Measurements from ENCODE around the gene NAA10.

Gene NAA10

GRCh38 chrX:153908219-153908860, 26.5 kb downstream of the NAA10 start:
- DNase-seq: no peak

GRCh38 chrX:153907456-153907855, 27.4 kb downstream of the NAA10 start:
- DNase-seq: no peak

- DNase-seq: no peak
Observed at GRCh38 chrX:153906126-153906917, 28.5 kb downstream of the NAA10 start.

- DNase-seq: no peak
Observed at GRCh38 chrX:153905481-153906095, 29.2 kb downstream of the NAA10 start.

- peak in 1 of 2 experiments; percentile 7 for DNase-seq
Observed at GRCh38 chrX:153903991-153904957, 30.6 kb downstream of the NAA10 start, which contains the start of gene AVPR2. Gene AVPR2 (plus strand): TSS chrX:153904673. CDS start chrX:153905146, 473 bp downstream.

DNA sequence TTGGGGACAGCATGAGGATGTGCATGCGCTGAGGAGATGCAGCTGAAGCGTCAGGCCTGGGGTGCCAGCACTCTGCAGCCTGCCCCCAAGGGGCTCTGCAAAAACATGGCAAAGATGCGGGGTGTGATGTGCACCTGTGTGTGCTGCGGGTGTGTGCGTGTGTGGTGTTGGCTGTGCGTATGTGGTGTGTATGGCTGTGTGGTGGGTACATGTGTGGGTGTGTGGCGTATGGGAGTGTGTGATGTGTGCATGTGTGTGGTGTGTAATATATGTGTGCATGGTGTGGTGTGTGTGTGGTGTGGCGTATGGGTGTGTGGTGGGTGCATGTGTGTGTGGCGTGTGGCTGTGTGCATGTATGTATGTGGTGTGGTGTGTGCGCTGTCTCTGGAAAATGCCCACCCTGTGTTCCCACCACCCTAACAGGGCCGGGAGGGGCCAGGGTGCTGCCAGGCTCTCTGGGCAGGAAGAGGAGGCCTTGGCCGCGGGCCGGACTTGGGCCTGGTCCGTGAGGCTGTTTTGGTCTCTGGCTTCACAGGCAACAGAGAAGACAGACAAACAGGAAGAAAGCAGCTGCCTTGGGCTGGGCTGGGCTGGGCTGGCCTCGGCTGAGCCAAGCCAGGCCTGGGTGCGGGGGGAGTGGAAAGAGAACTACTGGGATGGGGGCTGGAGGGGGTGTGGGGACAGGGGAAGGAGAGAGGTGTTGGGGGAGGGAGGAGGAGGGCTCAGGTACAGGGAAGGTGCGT, 31.4 kb downstream of the NAA10 start:
- no peak for DNase-seq

DNA sequence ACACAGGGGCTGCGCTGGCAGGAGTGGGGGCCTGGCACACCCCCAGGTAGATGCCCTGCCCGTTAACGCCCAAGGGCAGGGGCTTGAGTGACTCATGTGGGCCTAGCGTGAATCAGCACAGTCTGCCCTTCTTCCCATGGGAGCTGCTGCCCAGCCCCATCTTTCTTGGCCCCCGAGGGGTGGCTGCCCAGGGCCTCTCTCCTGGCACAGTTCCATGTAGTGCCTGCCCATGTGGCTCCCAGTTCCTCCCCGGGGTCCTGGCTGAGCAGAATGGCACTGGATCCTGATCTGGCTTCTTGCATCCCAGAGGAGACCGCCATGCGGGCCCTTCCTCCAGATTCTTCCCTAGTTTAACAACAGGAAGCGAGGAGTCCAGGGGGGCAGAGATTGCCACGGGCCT, 32.5 kb downstream of the NAA10 start:
- no peak for DNase-seq

DNA sequence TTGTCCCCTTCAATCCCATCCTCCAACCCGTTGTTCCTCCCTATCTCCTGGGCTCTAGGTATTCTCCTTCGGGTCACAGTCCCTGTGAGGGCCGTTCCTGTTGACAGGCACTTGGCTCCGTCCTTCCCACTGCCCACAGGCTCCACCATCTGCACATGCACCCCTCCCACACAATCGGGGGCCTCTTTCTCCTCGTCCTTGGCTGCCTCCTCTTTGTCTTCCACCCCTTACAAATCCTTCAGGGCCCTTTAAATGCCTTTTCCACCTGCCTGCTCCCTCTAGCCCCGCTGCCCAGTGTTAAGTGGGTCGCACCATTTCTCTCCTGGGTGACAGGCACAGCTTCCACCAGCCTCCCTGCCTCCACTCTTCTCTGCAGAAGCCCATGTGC, 33.1 kb downstream of the NAA10 start:
- no peak for DNase-seq

DNA sequence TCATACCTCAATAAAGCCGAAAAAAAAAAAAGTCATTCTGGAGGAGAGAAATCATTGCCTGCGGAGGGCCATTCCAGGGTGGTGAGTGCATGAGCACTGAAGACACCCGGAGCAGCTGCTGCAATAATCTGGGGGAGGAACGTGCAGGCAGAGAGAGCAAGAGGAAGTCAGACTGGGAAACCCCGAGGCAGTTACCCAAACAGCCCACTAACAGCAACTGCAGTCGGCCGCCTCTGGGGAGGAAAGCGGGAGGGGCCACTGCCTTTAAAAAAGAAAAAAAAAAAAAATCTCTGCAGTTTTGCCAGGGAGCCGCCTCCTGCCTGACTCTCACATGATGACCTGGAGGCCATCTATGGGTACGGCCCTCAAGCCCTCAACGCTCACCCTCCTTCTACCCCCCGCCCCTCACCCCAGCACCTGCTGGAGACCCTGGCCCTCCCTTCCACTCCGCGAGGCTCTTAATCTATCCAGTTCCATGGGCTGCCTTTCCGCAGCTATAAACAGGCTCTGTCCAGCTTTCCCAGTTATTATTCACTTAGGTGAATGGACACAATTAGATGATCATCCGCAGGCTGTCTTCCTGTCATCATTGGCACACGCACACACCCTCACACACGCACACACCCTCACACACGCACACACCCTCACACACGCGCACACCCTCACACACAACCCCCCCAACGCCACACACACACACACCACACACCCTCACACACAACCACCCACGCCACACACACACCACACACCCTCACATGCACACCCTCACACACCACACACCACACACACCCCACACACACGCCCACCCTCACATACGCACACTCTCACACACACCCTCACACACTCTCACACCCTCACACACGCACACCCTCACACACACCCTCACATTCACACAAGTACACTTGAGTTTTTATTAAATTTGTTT, 33.7 kb downstream of the NAA10 start:
- peak; percentile 50 to 60 for DNase-seq

DNA sequence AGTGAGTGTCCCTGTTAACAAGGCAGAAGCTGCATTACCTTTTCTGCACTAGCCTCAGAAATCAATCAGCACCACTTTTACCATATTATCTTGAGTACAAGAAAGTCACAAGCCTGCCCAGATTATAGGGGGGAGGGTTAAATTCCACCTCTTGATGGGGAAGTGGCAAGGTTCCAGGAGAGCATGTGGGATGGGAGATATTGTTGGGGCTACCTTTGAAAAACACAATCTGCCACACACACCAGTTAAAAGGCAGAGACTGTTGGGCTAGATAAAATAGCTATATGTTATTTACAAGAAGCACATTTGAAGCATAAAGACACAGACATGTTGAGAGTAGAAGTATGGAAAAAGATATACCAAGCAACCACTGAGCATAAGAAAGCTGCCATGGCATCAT, 36.9 kb downstream of the NAA10 start:
- DNase-seq: no peak

- DNase-seq: no peak
Observed at GRCh38 chrX:153889123-153889522, 45.7 kb downstream of the NAA10 start.

GRCh38 chrX:153888344-153888743, 46.5 kb downstream of the NAA10 start:
- DNase-seq: no peak

DNA sequence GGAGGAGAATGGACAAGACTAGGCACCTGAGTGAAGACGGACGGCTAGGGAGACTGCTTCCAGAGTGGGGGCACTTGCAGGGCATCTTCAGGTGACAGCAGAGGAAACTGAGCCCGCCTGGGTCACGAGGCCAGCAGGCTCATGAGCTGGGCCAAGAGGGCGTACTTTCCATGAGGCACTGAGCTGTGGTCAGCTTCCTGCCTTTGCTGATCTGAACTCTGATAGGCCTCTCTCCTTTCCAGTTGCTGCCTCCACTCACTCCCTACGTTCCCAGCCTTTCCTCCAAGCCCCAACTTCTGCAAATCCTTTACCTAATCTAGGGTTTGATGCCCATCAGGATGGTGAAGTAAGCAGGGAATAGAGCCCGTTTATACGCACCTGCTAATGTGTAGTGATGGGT, 47.5 kb downstream of the NAA10 start:
- DNase-seq: no peak

GRCh38 chrX:153886915-153887314, 47.9 kb downstream of the NAA10 start:
- no peak for DNase-seq

- DNase-seq: peak; percentile 24 to 29
Observed at GRCh38 chrX:153885968-153886903, 48.6 kb downstream of the NAA10 start, which contains the start of gene L1CAM. Gene L1CAM (minus strand): TSS chrX:153886173. CDS start chrX:153875836, 10,337 bp downstream.

- DNase-seq: no peak
Observed at GRCh38 chrX:153885208-153885787, 49.5 kb downstream of the NAA10 start.

DNA sequence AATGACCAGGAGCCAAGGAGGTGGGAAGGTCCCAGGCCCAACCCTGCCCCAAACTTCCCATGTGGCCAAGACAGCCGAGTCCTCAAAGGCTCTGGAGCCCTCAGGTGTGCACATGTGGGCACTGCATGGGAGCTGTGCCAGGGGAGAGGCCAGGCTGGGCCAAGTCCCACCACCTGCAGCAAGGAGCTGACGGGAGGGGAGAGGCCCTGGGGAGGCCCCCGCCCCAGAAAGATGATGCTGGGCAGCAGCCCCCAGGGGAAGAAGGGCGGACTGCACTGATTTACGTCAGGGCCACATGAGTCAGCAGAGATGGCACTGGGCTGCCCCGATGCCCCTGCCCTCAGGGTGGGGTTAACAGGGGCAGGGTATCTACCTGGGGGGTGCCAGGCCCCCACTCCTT, 50.2 kb downstream of the NAA10 start:
- peak in 1 of 2 experiments; percentile 12 for DNase-seq

GRCh38 chrX:153884136-153884535, 50.7 kb downstream of the NAA10 start:
- no peak for DNase-seq
